Measurements from ENCODE around the gene DAB1. TPM values are rescaled to one million over a fixed set of nuclear protein-coding genes. Genes with fewer than 3 reads are reported as not detected.
"Not testable (repeated sequence)": the region's sequence is repeated elsewhere in the genome, so short reads cannot be mapped to it uniquely, and the experiment has no call there.

DAB1 gene
- total RNA-seq, 1 donor from 2014 or later = 1.9 TPM

GRCh38 chr1:57350610-57351009, 73.2 kb downstream of the DAB1 start:
- Mint-ChIP-seq H3K27ac (no peak overlapping the region), H3K9me3 (peaks cover 4% of the 10 kb centered on the region), H3K4me1 (peaks cover 13% of the 10 kb centered on the region), H3K4me3 (no peak overlapping the region), H3K36me3 (peaks cover 3% of the 10 kb centered on the region), H3K27me3 (ENCODE audit: low read depth) (peaks cover 34% of the 10 kb centered on the region)
- no peak for DNase-seq (ENCODE audit: low spot score in 2 of 2, unreplicated experiment in 2 of 2)
- TF ChIP-seq, protein P1, sequence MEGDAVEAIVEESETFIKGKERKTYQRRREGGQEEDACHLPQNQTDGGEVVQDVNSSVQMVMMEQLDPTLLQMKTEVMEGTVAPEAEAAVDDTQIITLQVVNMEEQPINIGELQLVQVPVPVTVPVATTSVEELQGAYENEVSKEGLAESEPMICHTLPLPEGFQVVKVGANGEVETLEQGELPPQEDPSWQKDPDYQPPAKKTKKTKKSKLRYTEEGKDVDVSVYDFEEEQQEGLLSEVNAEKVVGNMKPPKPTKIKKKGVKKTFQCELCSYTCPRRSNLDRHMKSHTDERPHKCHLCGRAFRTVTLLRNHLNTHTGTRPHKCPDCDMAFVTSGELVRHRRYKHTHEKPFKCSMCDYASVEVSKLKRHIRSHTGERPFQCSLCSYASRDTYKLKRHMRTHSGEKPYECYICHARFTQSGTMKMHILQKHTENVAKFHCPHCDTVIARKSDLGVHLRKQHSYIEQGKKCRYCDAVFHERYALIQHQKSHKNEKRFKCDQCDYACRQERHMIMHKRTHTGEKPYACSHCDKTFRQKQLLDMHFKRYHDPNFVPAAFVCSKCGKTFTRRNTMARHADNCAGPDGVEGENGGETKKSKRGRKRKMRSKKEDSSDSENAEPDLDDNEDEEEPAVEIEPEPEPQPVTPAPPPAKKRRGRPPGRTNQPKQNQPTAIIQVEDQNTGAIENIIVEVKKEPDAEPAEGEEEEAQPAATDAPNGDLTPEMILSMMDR (IDR thresholded peaks at IDR 0.05; ENCODE audit: unreplicated experiment) = no peak

- peaks cover 4% of the 10 kb centered on the region for H3K9me3 Mint-ChIP-seq
- H3K4me3 Mint-ChIP-seq = no peak overlapping the region
- peaks cover 9% of the 10 kb centered on the region for H3K4me1 Mint-ChIP-seq
- DNase-seq (ENCODE audit: low spot score in 2 of 2, unreplicated experiment in 2 of 2) = no peak
- no peak overlapping the region for H3K27ac Mint-ChIP-seq
- H3K27me3 Mint-ChIP-seq (ENCODE audit: low read depth) = peaks cover 27% of the 10 kb centered on the region
- TF ChIP-seq, protein P1 (IDR thresholded peaks at IDR 0.05; ENCODE audit: unreplicated experiment) = no peak
- peaks cover 3% of the 10 kb centered on the region for H3K36me3 Mint-ChIP-seq
These were observed 74.9 kb downstream of the DAB1 start for GRCh38 chr1:57348921-57349320.

- no peak for DNase-seq (ENCODE audit: low spot score in 2 of 2, unreplicated experiment in 2 of 2)
- no peak overlapping the region for H3K27ac Mint-ChIP-seq
- no peaks in the 10 kb centered on the region for H3K4me1 Mint-ChIP-seq
These were observed 77.9 kb downstream of the DAB1 start for GRCh38 chr1:57345916-57346315.

GRCh38 chr1:57344265-57344664, 79.6 kb downstream of the DAB1 start:
- no peaks in the 10 kb centered on the region for H3K4me1 Mint-ChIP-seq
- no peak overlapping the region for H3K27ac Mint-ChIP-seq
- TF ChIP-seq, protein P1 (IDR thresholded peaks at IDR 0.05; ENCODE audit: unreplicated experiment) = no peak
- peaks cover 26% of the 10 kb centered on the region for H3K27me3 Mint-ChIP-seq (ENCODE audit: low read depth)
- H3K36me3 Mint-ChIP-seq = no peaks in the 10 kb centered on the region
- H3K9me3 Mint-ChIP-seq = no peaks in the 10 kb centered on the region
- DNase-seq (ENCODE audit: low spot score in 2 of 2, unreplicated experiment in 2 of 2) = no peak
- H3K4me3 Mint-ChIP-seq = no peak overlapping the region

More at GRCh38 chr1:57345916-57346315, 77.9 kb downstream of the DAB1 start:
- Mint-ChIP-seq H3K4me3 (no peak overlapping the region), H3K9me3 (no peaks in the 10 kb centered on the region), H3K36me3 (no peaks in the 10 kb centered on the region), H3K27me3 (ENCODE audit: low read depth) (peaks cover 33% of the 10 kb centered on the region)
- TF ChIP-seq, protein P1 (IDR thresholded peaks at IDR 0.05; ENCODE audit: unreplicated experiment) = no peak

DNA sequence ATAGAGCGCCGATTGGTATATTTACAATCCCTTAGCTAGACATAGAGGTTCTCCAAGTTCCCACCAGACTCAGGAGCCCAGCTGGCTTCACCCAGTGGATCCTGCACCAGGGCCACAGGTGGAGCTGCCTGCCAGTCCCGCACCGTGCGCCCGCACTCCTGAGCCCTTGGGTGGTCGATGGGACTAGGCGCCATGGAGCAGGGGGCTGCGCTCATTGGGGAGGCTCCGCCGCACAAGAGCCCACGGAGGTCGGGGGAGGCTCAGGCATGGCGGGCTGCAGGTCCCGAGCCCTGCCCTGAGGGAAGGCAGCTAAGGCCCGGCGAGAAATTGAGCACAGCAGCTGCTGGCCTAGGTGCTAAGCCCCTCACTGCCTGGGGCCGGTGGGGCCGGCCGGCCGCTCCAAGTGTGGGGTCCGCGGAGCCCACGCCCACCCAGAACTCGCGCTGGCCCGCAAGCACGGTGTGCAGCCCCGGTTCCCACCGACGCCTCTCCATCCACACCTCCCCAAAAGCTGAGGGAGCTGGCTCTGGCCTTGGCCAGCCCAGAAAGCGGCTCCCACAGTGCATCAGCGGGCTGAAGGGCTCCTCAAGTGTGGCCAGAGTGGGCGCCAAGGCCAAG, 80.5 kb downstream of the DAB1 start:
- H3K36me3 Mint-ChIP-seq; H3K9me3 Mint-ChIP-seq; H3K4me3 Mint-ChIP-seq; H3K4me1 Mint-ChIP-seq; DNase-seq (ENCODE audit: low spot score in 2 of 2, unreplicated experiment in 2 of 2); H3K27ac Mint-ChIP-seq: not testable (repeated sequence)
- H3K27me3 Mint-ChIP-seq (ENCODE audit: low read depth) = peaks cover 21% of the 10 kb centered on the region

GRCh38 chr1:57341721-57342120, 82.1 kb downstream of the DAB1 start:
- Mint-ChIP-seq H3K27me3 (ENCODE audit: low read depth) (peaks cover 30% of the 10 kb centered on the region), H3K9me3 (no peaks in the 10 kb centered on the region), H3K4me1 (no peaks in the 10 kb centered on the region), H3K4me3 (no peak overlapping the region), H3K36me3 (no peaks in the 10 kb centered on the region), H3K27ac (no peak overlapping the region)
- no peak for DNase-seq (ENCODE audit: low spot score in 2 of 2, unreplicated experiment in 2 of 2)
- TF ChIP-seq, protein P1 (IDR thresholded peaks at IDR 0.05; ENCODE audit: unreplicated experiment) = no peak
